Loucy (cell line): ENCODE results near the gene ZNF808.
"Not testable (repeated sequence)": the region's sequence is repeated elsewhere in the genome, so short reads cannot be mapped to it uniquely, and the experiment has no call there.

Experiments
- H2AFZ ChIP-seq: fragments of 200-600 bp; sonication (generic); 2 replicates; pipeline ENCODE4 v1.6.0; 2016; ENCODE audit warnings: antibody characterized with exemption, mild to moderate bottlenecking, low read length, moderate library complexity
- H3F3A ChIP-seq: fragments of 200-600 bp; 2 replicates; pipeline ENCODE4 v1.6.0; 2016; ENCODE audit warnings: antibody characterized with exemption, low read depth, mild to moderate bottlenecking
- H3K27me3 ChIP-seq: fragments of 200-600 bp; sonication (generic); 2 replicates; pipeline ENCODE4 v1.6.1; 2014; ENCODE audit warnings: low read length, mild to moderate bottlenecking; ENCODE audit not compliant: insufficient read depth, poor library complexity, severe bottlenecking
- H3K36me3 ChIP-seq: fragments of 200-600 bp; sonication (generic); 2 replicates; pipeline ENCODE4 v1.6.1; 2016; ENCODE audit warnings: low read length; ENCODE audit not compliant: insufficient read depth
- H3K4me1 ChIP-seq: fragments of 200-600 bp; sonication (generic); 2 replicates; pipeline ENCODE4 v1.5.1; 2014; ENCODE audit warnings: low read length, mild to moderate bottlenecking; ENCODE audit not compliant: insufficient read depth, poor library complexity, severe bottlenecking
- H3K4me2 ChIP-seq: fragments of 200-600 bp; sonication (generic); 2 replicates; pipeline ENCODE4 v1.6.0; 2014; ENCODE audit warnings: antibody characterized with exemption, low read length, low read depth, mild to moderate bottlenecking; ENCODE audit not compliant: poor library complexity, severe bottlenecking
- H3K4me3 ChIP-seq: fragments of 200-600 bp; sonication (generic); 2 replicates; pipeline ENCODE4 v1.5.1; 2014; ENCODE audit warnings: low read length, mild to moderate bottlenecking, mixed read lengths; ENCODE audit not compliant: poor library complexity, severe bottlenecking
- H3K79me2 ChIP-seq: fragments of 200-600 bp; sonication (generic); 2 replicates; pipeline ENCODE4 v1.6.1; 2014; ENCODE audit warnings: low read length; ENCODE audit not compliant: insufficient read depth
- H3K9ac ChIP-seq: fragments of 200-600 bp; sonication (generic); 2 replicates; pipeline ENCODE4 v1.6.0; 2014; ENCODE audit warnings: mild to moderate bottlenecking, low read depth, low read length, moderate library complexity; ENCODE audit not compliant: poor library complexity, severe bottlenecking
- H3K9me2 ChIP-seq: fragments of 200-600 bp; sonication (generic); replicated peaks from 2 replicates; pipeline ENCODE4 v1.6.1; 2016; ENCODE audit warnings: low read depth, low read length, mixed read lengths
- H3K9me3 ChIP-seq: fragments of 200-600 bp; sonication (generic); 2 replicates; pipeline ENCODE4 v1.6.1; 2014; ENCODE audit warnings: mild to moderate bottlenecking, antibody characterized with exemption, low read length, low read depth; ENCODE audit not compliant: insufficient read depth
- H4K20me1 ChIP-seq: fragments of 200-600 bp; sonication (generic); 2 replicates; pipeline ENCODE4 v1.6.0; 2014; ENCODE audit warnings: antibody characterized with exemption, low read length, mild to moderate bottlenecking; ENCODE audit not compliant: insufficient read depth, poor library complexity, severe bottlenecking
- EZH2phosphoT487 ChIP-seq: fragments of 200-600 bp; IDR thresholded peaks from 2 replicates; pipeline ENCODE4 v1.6.1; 2018; ENCODE audit warnings: antibody characterized with exemption, mild to moderate bottlenecking, moderate library complexity, borderline replicate concordance
- TF ChIP-seq, protein P1 (sequence below): fragments of 200-600 bp; sonication (generic); conservative IDR thresholded peaks from 2 replicates; pipeline ENCODE4 v1.5.1; 2014; ENCODE audit warnings: mild to moderate bottlenecking, antibody characterized with exemption, low read length

ZNF808 gene

GRCh38 chr19:52516191-52516590 lies 11.3 kb upstream of the ZNF808 start:
- Histone ChIP-seq H3K9ac (no peak overlapping the region), H3K4me3 (no peak overlapping the region), H2AFZ (no peak overlapping the region), H3F3A (no peaks in the 10 kb centered on the region), H3K4me1 (no peaks in the 10 kb centered on the region), H4K20me1 (no peaks in the 10 kb centered on the region), H3K79me2 (no peaks in the 10 kb centered on the region), H3K4me2 (no peak overlapping the region), H3K36me3 (no peaks in the 10 kb centered on the region), H3K9me2 (no peaks in the 10 kb centered on the region), H3K9me3 (no peaks in the 10 kb centered on the region), H3K27me3 (no peaks in the 10 kb centered on the region)
- no peak for TF ChIP-seq EZH2phosphoT487
- TF ChIP-seq, protein P1, sequence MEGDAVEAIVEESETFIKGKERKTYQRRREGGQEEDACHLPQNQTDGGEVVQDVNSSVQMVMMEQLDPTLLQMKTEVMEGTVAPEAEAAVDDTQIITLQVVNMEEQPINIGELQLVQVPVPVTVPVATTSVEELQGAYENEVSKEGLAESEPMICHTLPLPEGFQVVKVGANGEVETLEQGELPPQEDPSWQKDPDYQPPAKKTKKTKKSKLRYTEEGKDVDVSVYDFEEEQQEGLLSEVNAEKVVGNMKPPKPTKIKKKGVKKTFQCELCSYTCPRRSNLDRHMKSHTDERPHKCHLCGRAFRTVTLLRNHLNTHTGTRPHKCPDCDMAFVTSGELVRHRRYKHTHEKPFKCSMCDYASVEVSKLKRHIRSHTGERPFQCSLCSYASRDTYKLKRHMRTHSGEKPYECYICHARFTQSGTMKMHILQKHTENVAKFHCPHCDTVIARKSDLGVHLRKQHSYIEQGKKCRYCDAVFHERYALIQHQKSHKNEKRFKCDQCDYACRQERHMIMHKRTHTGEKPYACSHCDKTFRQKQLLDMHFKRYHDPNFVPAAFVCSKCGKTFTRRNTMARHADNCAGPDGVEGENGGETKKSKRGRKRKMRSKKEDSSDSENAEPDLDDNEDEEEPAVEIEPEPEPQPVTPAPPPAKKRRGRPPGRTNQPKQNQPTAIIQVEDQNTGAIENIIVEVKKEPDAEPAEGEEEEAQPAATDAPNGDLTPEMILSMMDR, result no peak

- no peaks in the 10 kb centered on the region for H3K79me2 ChIP-seq
- TF ChIP-seq EZH2phosphoT487, result no peak
- no peaks in the 10 kb centered on the region for H3K36me3 ChIP-seq
- no peak overlapping the region for H3K4me3 ChIP-seq
- no peaks in the 10 kb centered on the region for H3K9me3 ChIP-seq
- no peaks in the 10 kb centered on the region for H3K9me2 ChIP-seq
- H4K20me1 ChIP-seq, result no peaks in the 10 kb centered on the region
- H3K4me2 ChIP-seq, result peak overlapping the region; percentile 13
- H3K27me3 ChIP-seq, result no peaks in the 10 kb centered on the region
- H3F3A ChIP-seq, result no peaks in the 10 kb centered on the region
- peak overlapping the region; percentile 3; the same call in 1 of the 2 replicates for H2AFZ ChIP-seq
- H3K4me1 ChIP-seq, result no peaks in the 10 kb centered on the region
- H3K9ac ChIP-seq, result no peak overlapping the region
These were observed 8.8 kb upstream of the ZNF808 start for GRCh38 chr19:52518646-52519045.

DNA sequence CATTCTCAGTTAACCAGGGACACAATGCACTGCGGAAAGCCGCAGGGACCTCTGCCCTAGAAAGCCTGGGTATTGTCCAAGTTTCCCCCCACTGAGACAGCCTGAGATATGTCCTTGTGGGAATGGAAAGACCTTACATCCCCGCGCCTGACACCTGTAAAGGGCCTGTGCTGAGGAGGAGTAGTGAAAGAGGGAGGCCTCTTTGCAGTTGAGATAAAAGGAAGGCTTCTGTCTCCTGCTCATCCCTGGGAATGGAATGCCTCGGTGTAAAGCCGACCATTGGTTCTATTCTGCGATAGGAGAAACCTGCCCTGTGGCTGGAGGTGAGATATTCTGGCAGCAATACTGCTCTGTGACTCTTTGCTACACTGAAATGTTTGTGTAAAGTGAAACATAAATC lies 8.3 kb upstream of the ZNF808 start:
- not testable (repeated sequence) for H3F3A ChIP-seq, H3K9me2 ChIP-seq, H3K4me1 ChIP-seq, H3K27me3 ChIP-seq, H3K9me3 ChIP-seq, H3K36me3 ChIP-seq, H3K4me2 ChIP-seq, H3K4me3 ChIP-seq, H2AFZ ChIP-seq, H3K79me2 ChIP-seq, H4K20me1 ChIP-seq, H3K9ac ChIP-seq

DNA sequence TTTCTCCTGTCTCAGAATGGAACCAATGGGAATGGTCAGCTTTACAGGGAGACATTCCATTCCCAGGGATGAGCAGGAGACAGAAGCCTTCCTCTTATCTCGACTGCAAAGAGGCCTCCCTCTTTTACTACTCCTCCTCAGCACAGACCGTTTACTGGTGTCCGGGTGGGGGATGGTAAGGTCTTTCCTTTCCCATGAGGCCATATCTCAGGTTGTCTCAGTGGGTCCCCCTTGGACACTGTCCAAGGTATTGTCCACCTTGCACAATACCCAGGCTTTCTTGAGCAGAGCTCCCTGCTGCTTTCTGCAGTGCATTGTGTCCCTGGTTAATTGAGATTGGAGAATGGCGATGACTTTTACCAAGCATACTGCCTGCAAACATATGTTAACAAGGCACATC lies 7.5 kb upstream of the ZNF808 start:
- Histone ChIP-seq H3K4me3 (no peak overlapping the region), H3F3A (no peaks in the 10 kb centered on the region), H3K9ac (no peak overlapping the region), H4K20me1 (no peaks in the 10 kb centered on the region), H2AFZ (no peak overlapping the region), H3K4me1 (no peaks in the 10 kb centered on the region), H3K27me3 (no peaks in the 10 kb centered on the region), H3K4me2 (no peak overlapping the region), H3K9me3 (no peaks in the 10 kb centered on the region), H3K36me3 (no peaks in the 10 kb centered on the region), H3K79me2 (no peaks in the 10 kb centered on the region), H3K9me2 (no peaks in the 10 kb centered on the region)
- TF ChIP-seq, protein P1, result no peak
- TF ChIP-seq EZH2phosphoT487, result no peak
